Stimulated activated CD4-positive, alpha-beta T cell treated with anti-CD3 and anti-CD28 coated beads, Interleukin-12 subunit alpha, Interleukin-12 subunit beta, amount 100 ng/mL, for 48 hours (primary cell): ENCODE results near the gene MOB3A.

ENCODE experiments used
- DNase-seq, 3 donors: peaks; one replicate each; pipeline ENCODE4 v3.0.0-alpha.2; 2020; ENCODE audit warnings: low read depth in 2 of 3, low spot score in 1 of 3

The MOB3A gene

DNA sequence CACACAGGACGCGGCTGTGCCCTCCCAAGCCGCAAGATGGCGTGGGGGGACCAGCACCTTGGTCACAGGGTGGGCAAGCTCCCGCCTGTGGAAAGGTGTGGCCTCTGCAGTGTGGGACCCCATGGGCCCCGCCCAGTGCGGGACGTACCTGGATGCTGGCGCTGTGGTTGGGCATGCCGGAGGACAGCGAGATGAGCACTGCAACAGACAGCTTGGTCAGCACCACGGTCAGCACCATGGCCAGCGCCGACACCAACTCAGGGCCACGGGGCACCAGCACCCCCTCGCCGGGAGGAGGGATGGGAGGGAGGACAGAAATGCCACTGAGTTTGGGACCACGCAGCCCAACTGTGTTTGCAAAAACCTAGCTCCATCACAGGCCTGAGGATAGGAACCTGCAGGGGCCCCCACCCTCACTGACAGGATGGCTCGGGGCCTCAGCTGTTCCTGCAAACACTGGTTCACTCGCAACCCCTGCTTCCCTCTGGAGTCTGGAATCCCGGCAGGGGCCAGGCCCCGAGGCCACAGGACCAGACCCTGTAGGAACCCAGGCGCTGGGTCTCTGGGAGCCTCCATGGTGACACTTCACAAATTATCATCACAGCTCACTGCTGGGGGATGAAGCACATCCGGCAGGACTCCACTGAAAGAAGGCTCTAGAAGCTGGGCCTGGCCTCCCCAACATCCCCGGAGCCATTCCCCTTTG lies 27.7 kb upstream of the MOB3A start:
- no peak for DNase-seq

DNA sequence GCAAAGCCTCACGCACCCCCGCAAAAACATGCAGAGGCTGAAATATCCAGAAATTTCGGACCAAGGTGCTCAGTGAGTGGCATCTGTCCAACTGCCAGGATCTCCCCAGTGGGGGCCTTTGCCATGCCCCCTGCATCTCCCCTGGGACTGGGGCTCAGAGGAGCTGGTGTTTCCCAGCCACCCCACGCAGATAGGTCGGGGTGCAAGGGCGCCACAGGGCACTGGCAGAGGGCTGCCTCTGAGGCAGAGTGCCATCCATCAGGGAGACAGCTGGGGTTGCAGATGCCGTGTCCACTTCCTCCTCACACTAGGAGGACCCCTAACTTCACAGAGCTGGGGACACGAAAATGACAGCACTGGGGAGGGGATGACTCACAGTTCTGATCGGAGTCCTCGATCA lies 26.9 kb upstream of the MOB3A start:
- no peak for DNase-seq

DNA sequence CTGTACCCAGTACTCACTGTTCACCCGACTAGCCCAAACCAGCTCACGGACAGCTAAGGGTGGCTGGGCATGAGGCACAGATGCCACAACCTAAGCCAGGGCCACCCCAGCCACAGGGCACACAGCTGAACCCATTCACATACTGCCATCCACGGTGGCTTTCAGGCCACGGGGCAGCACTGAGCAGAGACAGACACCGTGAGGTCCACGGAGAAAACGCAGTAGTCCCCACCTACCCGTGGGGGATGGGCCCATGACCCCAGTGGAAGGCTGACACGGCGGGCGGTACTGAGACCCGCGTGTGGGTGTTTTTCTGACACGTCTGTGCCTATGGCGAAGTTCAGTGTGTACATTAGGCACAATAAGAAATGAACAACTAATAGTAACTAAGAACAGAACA lies 26.1 kb upstream of the MOB3A start:
- DNase-seq: no peak

DNA sequence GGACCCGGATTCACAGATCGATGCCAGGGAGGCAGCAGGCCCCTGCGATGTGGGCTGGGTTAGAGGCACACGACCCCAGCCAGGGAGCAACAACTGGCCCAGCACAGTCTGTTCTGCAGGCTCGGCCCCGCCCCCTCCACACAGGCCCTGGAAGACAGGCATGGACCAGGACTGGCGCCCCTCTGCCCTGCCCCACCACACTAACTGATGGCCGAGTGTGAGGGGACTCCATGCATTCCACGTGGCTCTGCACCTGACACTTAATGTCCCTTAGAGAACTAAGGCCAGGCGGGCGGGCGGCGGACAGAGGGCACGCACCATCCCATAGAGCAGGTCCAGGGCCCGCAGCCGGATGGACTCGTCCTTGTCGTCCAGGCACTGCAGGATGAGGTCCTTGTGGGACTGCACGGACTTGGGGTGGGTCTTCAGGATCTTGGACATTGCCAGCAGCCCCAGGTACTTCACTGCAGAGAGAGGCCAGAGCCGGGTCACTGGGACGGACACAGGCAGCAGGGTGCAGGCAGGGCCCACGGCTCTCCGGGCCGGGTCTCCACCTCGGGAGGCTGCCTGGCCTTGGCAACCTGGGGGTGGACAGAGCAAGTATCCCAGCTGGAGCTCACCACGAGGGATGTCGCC lies 25.4 kb upstream of the MOB3A start:
- no peak for DNase-seq

DNA sequence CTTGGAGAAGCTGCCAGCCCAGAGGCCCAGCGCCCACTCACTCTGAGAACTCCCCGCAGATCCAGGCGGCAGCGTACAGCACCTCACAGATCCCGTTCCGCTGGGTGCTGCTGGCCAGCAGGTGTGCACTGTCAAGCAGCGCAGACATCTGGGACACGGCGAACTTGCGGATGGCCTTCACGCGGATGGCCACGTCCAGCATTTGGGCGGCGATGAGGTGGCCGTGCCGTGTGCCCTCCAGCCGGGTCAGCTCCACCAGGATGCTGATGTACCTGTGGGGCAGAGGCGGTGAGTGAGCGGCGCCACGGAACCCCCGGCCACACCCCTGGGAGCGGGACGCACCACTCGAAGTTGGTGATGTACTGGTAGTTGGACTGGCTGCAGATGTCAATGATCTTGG lies 24.7 kb upstream of the MOB3A start:
- DNase-seq: no peak

DNA sequence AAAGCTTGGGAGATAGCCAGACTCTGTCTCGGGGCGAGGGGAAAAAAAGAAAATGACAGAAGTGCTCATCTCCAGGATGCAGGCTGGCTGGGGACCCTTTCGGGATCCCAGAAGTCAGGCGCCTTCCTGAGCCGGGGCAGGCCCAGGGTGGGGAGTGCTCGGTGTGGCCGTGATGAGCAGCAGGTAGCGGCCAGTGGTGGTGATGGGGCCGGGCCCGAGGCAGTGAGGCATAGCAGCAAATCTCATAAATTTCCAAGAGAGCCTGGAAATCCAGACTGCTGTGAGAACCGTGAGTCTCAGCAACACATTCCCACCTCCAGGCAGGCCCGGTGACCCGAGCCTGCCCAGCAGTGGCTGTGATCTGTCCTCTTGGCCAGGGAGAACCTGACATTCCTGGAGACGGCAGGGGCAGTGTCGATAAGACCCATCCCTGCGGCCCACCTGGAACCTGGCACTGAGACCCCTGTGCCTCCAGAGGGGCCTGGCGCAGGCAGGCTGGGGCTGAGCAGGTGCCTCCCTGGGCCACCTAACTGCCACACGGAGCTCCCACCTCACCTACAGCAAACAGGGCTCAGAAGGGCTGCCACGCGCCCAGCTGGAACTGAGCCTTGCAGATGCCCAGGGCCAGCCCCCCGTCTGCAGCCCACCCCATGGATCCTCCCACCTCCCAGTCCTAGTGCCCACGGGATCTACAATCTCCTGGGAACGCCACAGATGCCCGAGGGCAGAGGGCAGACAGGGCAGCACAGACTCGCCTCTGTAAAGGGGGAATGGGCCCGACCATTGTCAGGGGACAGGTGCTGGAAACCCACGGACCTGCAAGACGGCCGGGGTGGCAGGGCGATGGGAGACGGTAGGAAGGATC lies 24.0 kb upstream of the MOB3A start:
- DNase-seq: no peak

DNA sequence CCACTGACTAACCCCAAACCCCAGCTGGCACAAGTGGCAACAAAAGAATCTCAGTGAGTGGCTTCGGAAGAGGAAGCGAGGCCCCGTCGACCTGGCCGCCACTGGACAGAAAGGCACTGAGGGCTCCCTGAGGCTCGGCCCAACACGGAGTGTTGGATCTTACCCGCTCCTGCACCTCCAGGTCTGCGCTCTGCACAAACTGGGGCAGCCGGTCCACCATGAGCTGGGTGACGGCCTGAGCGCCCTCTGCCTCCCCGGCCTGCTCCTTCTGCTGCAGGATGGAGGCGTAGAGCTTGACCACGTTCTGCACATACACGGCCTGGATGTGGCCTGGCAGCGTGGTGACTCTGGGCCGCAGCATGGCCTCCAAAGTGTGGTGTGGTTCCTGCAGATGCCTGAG lies 22.3 kb upstream of the MOB3A start:
- no peak for DNase-seq

DNA sequence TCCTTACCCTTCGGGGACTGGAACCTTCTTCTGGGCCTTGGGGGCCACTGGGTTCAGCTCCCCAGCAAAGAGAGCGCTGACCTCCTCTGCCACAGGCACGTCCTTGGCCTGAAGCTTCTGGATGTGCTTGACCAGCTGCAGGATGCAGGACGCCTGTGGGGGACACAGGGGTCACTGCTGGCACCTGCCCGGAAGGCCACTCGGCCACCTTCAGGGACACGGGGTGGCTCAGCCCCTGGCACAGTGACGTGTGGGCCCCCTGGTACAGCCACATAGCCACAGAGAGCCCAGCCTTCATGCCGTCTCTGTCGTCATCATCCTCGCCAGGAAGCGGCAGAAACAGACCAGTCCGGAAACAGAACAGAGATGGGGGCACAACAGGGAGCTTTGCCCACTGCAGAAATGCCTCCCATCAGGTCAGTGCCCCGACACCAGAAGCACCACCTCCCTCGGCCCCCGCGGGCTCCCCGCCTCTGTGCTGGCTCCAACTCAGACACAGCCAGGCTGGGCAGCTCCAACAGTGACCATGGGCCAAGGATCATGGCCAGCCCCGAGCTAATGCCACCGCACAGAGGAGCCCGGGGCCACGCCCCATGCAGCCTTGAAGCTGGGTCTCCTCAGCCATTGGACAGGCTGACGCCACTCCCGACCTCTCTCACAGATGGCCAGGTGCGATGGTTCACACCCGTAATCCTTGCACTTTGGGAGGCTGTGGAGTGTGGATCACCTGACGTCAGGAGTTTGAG lies 21.3 kb upstream of the MOB3A start:
- DNase-seq: no peak

DNA sequence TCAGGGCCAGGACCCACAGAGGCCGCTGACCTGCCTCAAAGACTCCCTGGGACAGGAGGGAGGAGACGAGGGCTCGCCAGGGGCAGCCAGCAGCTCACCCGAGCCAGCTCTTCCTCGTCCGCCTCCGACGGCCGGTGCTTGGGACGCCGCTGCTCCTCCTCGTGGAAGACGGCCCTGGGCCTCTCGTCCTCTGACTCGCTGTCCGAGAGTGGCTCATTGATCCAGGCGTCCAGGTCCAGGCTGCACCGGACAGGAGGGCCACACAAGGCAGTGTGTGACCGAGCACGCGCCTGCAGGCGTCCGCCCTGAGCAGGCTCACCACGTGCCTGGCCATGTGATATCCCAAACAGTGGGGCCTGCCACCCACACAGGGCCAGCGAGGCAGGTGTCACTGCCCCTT lies 20.4 kb upstream of the MOB3A start:
- no peak for DNase-seq

DNA sequence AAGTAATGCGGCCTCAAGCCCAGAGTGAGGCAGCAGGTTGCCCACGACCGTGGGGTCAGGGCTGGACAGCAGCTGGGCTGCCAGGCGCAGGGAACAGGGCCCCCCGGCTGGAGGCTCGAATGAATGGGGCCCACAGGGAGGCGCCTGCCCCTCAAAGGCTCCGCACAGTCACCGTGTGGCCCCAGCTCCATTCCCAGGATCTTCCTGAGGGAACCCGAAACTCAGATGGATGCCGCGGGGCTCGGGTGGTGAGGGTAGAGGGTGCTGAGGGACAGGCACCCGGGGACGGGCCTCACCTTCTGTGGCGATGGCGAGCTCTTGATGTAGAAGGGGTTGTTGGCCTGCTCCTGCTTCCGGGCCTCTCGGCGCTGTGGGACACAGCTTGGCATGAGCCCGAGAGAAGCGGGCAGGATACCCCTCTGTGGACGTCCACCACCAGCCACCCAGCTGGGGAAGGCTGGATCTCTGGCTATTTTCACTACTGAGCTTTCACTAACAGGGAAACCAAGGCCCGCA lies 19.8 kb upstream of the MOB3A start:
- DNase-seq: no peak

DNA sequence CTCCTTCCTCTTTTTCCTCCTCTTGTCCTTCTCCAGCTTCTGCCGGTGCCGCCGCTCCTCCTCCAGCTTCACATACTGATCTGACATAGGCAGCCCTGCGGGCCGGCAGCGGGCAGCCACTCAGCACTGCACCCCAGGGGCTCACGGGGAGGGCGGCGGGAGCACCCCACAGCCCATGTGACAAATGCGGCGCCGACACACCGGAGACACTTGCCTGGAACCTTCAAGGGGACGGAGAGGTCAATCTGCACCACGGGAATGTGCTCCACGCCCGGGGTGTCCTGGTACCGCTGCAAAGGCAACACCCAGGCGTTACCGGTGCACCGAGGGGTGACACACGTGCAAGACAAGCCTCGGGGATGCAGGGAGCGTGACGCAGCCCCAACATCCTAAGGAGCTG lies 19.2 kb upstream of the MOB3A start:
- no peak for DNase-seq

DNA sequence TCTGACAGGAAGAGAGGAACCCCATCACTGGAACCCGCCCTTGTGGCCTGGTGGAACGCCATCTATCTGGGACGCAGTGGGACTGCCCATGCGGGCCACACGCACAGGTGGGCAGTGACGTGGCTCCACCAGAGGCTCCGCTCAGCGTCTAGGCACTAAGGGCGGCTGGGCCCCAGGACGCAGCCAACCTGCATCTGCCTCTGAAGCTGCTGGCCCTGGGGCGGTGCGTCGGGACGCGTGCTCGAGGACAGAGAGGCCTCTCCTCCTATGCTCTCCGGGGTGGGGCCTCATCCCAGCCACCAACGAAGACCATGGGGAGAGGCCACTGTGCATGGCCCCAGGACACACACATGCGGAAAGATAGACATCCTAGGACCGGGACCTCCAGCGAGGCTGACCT lies 18.7 kb upstream of the MOB3A start:
- DNase-seq: no peak

DNA sequence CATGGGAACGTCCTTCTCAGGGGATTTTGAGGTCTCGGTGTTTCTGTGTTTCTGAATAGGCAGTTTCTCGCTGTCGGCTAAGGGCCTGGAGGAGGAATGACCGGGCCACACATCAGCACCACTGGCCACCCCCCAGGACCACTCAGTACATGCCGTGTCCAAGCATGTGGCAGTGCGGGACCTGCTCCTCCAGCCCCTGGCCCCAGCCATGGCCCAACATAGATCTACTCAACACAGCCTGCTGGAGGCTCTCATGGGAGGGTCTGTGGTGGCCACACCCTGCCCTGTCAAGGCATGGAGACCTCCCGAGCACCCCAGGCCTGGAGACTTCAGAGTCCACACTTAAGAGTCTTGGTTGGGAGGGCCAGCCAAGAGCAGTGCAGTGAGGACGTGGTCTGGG lies 18.1 kb upstream of the MOB3A start:
- no peak for DNase-seq

DNA sequence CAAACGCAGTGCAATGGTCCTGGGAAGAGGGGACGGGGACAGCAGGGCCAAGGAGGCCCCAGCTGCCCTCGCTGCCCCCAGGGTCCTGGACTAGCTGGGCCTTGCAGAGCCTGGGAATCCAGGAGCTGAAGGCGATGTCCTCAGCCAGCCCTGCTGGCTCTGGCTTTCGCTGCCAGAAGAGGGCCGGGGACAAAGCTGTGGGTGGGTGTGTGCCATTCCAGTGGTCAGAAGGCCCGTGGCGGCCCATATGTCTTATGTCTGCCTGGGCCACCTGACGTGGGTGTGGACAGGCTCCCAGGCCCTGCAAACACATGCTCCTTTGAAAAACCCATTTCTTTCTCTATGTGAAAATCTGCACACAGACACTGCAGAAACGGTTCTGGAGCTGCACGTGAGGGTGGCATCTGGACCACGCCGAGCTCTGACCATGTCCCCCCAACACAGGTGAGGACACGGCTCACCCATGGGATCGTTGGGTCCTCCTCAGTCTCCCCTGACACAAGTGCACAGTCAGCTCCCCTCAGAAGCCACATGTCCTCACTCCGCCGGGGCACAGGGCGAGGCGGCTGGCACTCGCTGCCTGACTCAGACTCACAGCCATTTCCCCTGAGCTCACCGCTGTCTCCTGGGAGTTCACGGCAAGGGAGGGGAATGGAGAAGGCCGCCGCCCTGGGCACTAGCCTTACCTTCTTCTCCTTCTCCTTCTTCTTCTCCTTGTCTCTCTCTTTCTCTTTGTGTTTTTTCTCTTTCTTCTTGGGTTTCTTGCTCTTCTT lies 17.5 kb upstream of the MOB3A start:
- DNase-seq: no peak

DNA sequence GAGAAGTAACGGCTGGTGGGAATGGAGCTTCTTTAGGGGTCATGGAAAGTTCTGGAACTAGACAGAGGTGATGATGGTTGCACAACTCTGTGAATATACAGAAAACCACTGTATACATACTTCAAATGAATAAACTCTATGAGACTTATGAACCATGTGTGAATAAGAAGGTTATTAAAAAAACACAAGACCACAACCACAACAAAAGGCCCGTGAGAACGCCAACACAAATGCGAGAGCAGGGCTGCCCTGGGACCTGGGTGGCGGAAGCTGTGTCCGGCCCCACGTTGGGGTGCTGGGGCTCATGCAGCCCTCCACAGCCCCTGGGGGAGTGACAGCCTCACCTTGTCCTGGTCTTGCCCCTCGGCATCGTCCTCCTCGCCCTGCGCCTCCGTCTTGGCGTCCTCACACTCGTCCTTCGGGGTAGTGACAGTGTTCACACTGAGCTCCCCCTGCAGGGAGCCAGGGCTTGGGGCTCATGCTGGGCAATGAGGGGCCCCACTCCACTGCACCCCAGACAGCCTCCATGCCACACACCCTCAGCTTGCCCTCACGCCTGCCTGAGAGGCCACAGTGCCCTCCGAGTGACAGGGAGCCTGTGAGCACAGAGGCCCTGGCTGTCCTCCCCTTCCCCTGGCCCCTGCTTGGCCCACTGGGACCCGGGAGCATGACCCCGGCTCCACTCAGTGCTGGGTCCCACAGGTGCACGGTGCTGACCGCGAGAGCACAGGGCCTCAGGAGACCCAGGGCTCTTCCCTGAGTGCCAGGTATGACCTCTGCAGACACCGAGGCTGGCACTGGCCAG lies 16.6 kb upstream of the MOB3A start:
- no peak for DNase-seq

DNA sequence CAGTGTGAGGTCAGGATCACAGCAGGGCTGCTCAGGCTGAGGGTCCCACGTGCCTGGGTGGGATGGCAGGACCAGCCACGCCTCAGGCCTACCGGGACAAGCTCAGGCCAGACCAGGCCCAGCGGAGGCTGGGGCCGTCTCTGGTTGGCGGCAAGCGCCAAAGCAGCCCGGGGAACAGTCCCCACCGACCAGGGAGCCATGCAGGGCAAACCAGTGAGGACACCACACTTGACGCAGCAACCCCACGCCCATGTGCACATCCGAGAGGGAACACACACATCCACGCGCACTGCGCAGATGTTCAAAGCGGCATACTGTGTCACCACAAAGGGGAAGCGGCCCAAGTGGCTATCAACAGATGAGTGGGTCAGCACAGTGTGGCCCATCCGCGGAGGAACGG lies 15.8 kb upstream of the MOB3A start:
- DNase-seq: no peak

DNA sequence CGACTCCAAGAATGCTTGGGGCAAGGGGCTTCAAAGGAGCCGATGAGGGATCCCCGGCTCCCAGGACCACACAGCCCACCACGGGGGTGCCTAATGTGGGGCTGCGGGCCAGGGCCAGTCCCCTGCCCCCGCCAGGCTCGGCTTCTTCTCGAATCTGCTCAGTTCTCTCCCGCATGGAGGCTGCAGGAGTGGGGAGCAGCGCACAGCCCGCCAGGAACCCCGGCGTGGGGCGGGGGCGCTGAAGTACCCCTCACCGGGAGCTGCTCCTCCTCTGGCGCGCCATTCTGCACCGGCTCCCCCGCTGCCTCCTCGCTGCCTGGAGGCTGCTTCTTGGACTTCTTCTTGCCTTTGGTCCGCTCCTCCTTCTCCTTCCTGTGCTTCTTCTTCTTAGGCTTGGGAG lies 15.3 kb upstream of the MOB3A start:
- no peak for DNase-seq

DNA sequence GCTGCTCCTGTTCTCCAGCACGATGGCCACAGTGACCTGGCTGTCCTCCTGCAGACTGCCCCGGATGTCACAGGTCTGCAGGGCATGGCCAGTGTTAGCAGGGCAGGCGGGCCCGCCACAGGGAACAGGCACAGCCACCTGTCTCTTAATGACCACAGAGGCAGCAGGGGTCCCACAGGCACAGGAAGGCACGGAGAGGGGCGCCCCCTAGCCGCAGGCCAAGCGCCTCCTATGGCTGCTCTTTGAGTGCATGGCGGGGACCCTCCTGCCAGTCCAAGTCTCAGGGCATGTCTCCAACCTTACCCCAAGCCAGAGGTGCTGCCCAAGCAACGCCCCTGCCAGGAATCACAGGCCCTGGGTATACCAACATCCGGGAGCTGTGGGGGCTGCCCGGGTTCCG lies 14.7 kb upstream of the MOB3A start:
- no peak for DNase-seq

DNA sequence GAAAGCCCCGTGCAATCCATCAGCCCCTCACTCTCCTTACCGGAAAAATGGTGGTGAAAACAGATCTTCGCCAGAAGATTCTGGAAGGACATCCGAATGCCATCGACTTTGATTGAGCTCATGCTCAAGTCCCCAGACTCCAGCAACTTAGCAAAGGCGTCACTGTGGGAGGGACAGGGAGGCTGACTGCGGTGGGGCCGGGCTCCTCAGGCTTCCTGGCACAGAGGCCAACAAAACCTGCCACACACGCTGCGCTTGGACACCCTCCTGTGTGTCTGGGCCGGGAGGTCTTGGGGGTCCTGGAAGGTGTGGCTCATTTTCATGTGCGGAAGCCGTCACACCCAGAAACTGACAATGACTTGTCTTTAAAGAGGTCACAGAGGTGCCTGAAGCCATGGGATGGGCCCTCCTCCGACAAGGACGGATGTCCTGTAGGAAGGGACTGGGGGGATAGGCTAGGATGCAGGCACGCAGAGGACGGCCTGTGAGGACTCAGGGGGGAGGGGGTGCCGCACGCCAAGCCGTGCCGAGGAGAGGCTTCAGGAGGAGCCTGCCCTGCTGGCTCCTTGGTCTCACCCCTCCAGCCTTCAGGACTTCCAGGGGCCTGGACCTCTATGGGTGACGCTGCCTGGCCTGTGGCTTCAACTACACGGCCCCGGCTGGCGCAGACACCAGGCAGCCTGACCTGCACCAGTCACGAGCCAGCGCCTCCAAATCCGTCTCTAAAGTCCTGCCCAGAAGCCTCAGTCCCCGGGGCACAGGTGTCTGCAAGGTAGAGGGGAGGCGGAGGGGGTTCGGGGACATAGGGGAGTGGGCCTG lies 13.1 kb upstream of the MOB3A start:
- DNase-seq: no peak
